HEK293 (cell line): ENCODE data around the gene CALM3.
A peak's percentile ranks its signal among the peaks of the same experiment; 100 is the strongest.

Experiments
- CTCF ChIA-PET: fragments of 350-600 bp; formaldehyde crosslinking; extraction: SDS; loops from one replicate; lab custom pipeline; 2021; ENCODE audit warnings: antibody characterized with exemption; lab: Yijun Ruan, JAX
- POLR2A ChIA-PET: fragments of 300-600 bp; formaldehyde crosslinking; extraction: SDS; loops from one replicate; lab custom pipeline; 2020; ENCODE audit warnings: antibody characterized with exemption, inconsistent platforms; lab: Yijun Ruan, JAX
- H3K27ac ChIP-seq: fragments of 200-500 bp; sonication (Bioruptor generic); 2 replicates; pipeline ENCODE4 v1.5.1; 2014; ENCODE audit warnings: low read depth, low read length, control low read depth, inconsistent platforms; ENCODE audit errors: extremely low read depth
- H3K36me3 ChIP-seq, 2 experiments: fragments of 200-500 bp in 1 of 2; sonication (Bioruptor generic) in 1 of 2; 1 replicate in 1 of 2; 2 replicates in 1 of 2; pipeline ENCODE4 v1.5.1; 2014 to 2017; ENCODE audit warnings: inconsistent platforms in 2 of 2, low read length in 2 of 2; ENCODE audit not compliant: control insufficient read depth in 2 of 2, insufficient read depth in 1 of 2
- H3K4me1 ChIP-seq: fragments of 200-500 bp; sonication (Bioruptor generic); 2 replicates; pipeline ENCODE4 v1.5.1; 2014; ENCODE audit warnings: mild to moderate bottlenecking, low read length, inconsistent platforms; ENCODE audit not compliant: control insufficient read depth, insufficient read depth
- H3K4me3 ChIP-seq: 2 replicates; pipeline ENCODE4 v1.5.1; 2011; ENCODE audit warnings: low read depth, mild to moderate bottlenecking, control low read depth, low read length, moderate library complexity
- H3K9me3 ChIP-seq: fragments of 200-500 bp; sonication (Bioruptor generic); 2 replicates; pipeline ENCODE4 v1.5.1; 2014; ENCODE audit warnings: low read depth, low read length, inconsistent platforms; ENCODE audit not compliant: control insufficient read depth, insufficient read depth
- GLI2 ChIP-seq: fragments of 450-650 bp; formaldehyde crosslinking; IDR thresholded peaks from 2 replicates; pipeline ENCODE4; 2017; ENCODE audit warnings: missing biosample characterization, missing genetic modification characterization, low read depth, borderline replicate concordance
- SCRT2 ChIP-seq: fragments of 450-650 bp; formaldehyde crosslinking; IDR thresholded peaks from 2 replicates; pipeline ENCODE4 v1.5.1; 2016; ENCODE audit warnings: missing biosample characterization, missing genetic modification characterization
- ZNF48 ChIP-seq: fragments of 450-650 bp; formaldehyde crosslinking; IDR thresholded peaks from 2 replicates; pipeline ENCODE4 v1.5.1; 2016; ENCODE audit warnings: missing biosample characterization, missing genetic modification characterization
- ZNF660 ChIP-seq: fragments of 450-650 bp; IDR thresholded peaks from 2 replicates; pipeline ENCODE4 v1.5.1; 2018; ENCODE audit warnings: missing biosample characterization, mild to moderate bottlenecking, missing genetic modification characterization
- ZSCAN16 ChIP-seq: fragments of 450-650 bp; formaldehyde crosslinking; IDR thresholded peaks from 2 replicates; pipeline ENCODE4 v1.5.1; 2016; ENCODE audit warnings: missing biosample characterization, missing genetic modification characterization
- TF ChIP-seq, protein P1 (sequence below): fragments of 450-650 bp; formaldehyde crosslinking; IDR thresholded peaks from 2 replicates; pipeline ENCODE4 v1.5.1; 2016; ENCODE audit warnings: missing biosample characterization, missing genetic modification characterization
- TF ChIP-seq, protein P2 (sequence below): fragments of 450-650 bp; formaldehyde crosslinking; IDR thresholded peaks from 2 replicates; pipeline ENCODE4 v1.5.1; 2016; ENCODE audit warnings: missing biosample characterization, missing genetic modification characterization
- TF ChIP-seq, protein P3 (sequence below): fragments of 450-650 bp; formaldehyde crosslinking; IDR thresholded peaks from 2 replicates; pipeline ENCODE4 v1.5.1; 2017; ENCODE audit warnings: missing biosample characterization, missing genetic modification characterization
- TF ChIP-seq, protein P4 (sequence below): fragments of 450-650 bp; formaldehyde crosslinking; IDR thresholded peaks from 2 replicates; pipeline ENCODE4 v1.5.1; 2017; ENCODE audit warnings: missing biosample characterization, missing genetic modification characterization

The CALM3 gene

DNA sequence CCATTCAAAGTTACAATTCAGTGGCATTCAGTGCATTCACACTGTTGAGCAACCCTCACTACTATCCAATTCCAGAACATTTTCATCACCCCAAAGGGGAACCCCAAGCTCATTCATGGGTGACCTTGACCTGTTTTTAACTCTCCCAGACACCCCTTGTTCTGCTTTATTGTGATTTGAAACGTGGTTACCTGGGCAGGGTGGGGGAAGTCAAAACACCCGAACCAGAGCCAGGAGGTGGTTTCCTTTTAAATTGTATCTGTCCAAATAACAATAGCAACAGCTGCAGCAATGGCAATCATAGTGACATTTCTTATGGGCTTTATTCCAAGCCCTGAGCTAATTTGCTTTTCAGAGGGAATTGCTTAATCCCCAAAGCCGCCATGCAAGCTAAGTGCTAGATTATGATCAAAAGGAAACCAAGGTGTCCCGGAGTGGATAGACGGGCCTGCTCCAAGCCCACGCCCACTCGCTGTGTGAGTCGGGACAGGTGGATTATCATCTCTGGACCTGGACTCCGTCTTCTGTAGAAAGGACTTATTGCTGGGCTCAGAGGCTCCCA is 17.6 kb downstream of the CALM3 start:
- H3K36me3 ChIP-seq = no peaks in the 10 kb centered on the region
- no peak overlapping the region for H3K27ac ChIP-seq
- POLR2A ChIA-PET = interaction anchor here (1.7 kb wide), 1 partner anchor 18 kb away, joined by 5 read pairs; the partner anchor contains the start of gene CALM3
- TF ChIP-seq GLI2 (tag by site-specific recombination) (no peak), ZNF660 (tag by site-specific recombination) (peak; percentile 56; the same call in 1 of the 2 replicates)
- no peaks in the 10 kb centered on the region for H3K4me1 ChIP-seq
- no peaks in the 10 kb centered on the region for H3K9me3 ChIP-seq
- no peak overlapping the region for H3K4me3 ChIP-seq
- CTCF ChIA-PET = interaction anchor here (0.5 to 14.6 kb wide), 5 partner anchors 11 to 881 kb away, joined by 5 to 327 read pairs (median 23); partner anchors contain the start of gene DACT3

DNA sequence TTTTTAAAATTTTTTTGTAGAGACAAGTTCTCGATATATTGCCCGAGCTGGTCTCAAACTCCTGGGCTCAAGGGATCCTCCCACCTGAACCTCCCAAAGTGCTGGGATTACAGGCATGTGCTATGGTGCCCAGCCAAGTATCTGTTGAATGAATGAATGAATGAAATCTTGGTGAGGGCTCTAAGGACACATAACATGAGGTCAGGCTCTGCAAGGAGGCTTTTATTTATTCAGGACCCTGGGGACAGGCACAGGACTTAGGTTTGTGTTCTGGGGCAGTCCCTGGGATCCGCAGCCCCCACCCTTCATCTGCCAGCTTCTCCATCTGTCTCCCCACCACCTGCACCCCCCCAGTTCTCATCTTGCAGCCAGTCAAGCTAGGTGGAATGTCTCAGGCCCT is 19.1 kb downstream of the CALM3 start:
- H3K4me3 ChIP-seq = no peak overlapping the region
- H3K9me3 ChIP-seq = no peaks in the 10 kb centered on the region
- no peaks in the 10 kb centered on the region for H3K36me3 ChIP-seq
- TF ChIP-seq, protein P1, sequence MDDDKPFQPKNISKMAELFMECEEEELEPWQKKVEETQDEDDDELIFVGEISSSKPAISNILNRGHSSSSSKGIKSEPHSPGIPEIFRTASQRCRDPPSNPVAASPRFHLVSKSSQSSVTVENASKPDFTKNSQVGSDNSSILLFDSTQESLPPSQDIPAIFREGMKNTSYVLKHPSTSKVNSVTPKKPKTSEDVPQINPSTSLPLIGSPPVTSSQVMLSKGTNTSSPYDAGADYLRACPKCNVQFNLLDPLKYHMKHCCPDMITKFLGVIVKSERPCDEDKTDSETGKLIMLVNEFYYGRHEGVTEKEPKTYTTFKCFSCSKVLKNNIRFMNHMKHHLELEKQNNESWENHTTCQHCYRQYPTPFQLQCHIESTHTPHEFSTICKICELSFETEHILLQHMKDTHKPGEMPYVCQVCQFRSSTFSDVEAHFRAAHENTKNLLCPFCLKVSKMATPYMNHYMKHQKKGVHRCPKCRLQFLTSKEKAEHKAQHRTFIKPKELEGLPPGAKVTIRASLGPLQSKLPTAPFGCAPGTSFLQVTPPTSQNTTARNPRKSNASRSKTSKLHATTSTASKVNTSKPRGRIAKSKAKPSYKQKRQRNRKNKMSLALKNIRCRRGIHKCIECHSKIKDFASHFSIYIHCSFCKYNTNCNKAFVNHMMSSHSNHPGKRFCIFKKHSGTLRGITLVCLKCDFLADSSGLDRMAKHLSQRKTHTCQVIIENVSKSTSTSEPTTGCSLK (tag by site-specific recombination) = no peak
- 0 out of 2 replicates have a peak, but pooled peaks have one; percentile 13 for TF ChIP-seq SCRT2 (tag by site-specific recombination)
- no peaks in the 10 kb centered on the region for H3K4me1 ChIP-seq
- ChIA-PET CTCF (interaction anchor here (0.6 to 14.6 kb wide), 3 partner anchors 13 to 177 kb away, joined by 4 to 327 read pairs (median 6); partner anchors contain the start of gene DACT3), POLR2A (interaction anchor here (0.6 to 1.7 kb wide), 3 partner anchors 15 to 147 kb away, joined by 3 to 5 read pairs (median 3); partner anchors contain the start of gene CALM3)
- no peak overlapping the region for H3K27ac ChIP-seq

DNA sequence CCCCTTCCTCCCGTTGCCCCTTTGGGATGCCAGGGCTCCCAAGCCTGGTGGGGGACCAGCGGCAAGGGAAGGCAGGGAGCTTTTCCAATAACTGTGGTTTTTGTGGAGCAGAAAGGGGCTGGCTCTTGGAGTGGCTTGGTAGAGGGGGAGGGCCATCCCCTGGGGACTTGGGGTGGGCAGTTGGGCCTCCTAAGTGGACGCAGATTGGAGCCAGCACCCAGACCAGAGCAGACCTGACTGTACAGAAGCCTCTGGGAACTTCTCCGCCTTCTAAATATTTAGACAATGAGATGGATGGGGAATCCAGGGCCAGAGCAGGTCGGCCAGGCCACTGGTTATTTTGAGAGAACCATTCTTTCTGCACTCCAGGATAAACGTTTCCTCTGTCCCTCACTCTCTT is 19.6 kb downstream of the CALM3 start:
- Histone ChIP-seq H3K4me1 (no peaks in the 10 kb centered on the region), H3K36me3 (no peaks in the 10 kb centered on the region), H3K27ac (no peak overlapping the region), H3K9me3 (no peaks in the 10 kb centered on the region), H3K4me3 (no peak overlapping the region)
- ChIA-PET POLR2A (interaction anchor here (1.4 kb wide), 1 partner anchor 15 kb away, joined by 3 read pairs; no protein-coding TSS in a partner anchor), CTCF (interaction anchor here (0.5 to 14.6 kb wide), 5 partner anchors 13 to 184 kb away, joined by 3 to 327 read pairs (median 4); partner anchors contain the start of gene DACT3)
- TF ChIP-seq ZNF48 (tag by site-specific recombination) (no peak), ZSCAN16 (tag by site-specific recombination) (no peak)
- TF ChIP-seq, protein P2, sequence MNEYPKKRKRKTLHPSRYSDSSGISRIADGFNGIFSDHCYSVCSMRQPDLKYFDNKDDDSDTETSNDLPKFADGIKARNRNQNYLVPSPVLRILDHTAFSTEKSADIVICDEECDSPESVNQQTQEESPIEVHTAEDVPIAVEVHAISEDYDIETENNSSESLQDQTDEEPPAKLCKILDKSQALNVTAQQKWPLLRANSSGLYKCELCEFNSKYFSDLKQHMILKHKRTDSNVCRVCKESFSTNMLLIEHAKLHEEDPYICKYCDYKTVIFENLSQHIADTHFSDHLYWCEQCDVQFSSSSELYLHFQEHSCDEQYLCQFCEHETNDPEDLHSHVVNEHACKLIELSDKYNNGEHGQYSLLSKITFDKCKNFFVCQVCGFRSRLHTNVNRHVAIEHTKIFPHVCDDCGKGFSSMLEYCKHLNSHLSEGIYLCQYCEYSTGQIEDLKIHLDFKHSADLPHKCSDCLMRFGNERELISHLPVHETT (tag by site-specific recombination) = no peak
- TF ChIP-seq, protein P3, sequence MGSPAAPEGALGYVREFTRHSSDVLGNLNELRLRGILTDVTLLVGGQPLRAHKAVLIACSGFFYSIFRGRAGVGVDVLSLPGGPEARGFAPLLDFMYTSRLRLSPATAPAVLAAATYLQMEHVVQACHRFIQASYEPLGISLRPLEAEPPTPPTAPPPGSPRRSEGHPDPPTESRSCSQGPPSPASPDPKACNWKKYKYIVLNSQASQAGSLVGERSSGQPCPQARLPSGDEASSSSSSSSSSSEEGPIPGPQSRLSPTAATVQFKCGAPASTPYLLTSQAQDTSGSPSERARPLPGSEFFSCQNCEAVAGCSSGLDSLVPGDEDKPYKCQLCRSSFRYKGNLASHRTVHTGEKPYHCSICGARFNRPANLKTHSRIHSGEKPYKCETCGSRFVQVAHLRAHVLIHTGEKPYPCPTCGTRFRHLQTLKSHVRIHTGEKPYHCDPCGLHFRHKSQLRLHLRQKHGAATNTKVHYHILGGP (tag by site-specific recombination) = no peak

DNA sequence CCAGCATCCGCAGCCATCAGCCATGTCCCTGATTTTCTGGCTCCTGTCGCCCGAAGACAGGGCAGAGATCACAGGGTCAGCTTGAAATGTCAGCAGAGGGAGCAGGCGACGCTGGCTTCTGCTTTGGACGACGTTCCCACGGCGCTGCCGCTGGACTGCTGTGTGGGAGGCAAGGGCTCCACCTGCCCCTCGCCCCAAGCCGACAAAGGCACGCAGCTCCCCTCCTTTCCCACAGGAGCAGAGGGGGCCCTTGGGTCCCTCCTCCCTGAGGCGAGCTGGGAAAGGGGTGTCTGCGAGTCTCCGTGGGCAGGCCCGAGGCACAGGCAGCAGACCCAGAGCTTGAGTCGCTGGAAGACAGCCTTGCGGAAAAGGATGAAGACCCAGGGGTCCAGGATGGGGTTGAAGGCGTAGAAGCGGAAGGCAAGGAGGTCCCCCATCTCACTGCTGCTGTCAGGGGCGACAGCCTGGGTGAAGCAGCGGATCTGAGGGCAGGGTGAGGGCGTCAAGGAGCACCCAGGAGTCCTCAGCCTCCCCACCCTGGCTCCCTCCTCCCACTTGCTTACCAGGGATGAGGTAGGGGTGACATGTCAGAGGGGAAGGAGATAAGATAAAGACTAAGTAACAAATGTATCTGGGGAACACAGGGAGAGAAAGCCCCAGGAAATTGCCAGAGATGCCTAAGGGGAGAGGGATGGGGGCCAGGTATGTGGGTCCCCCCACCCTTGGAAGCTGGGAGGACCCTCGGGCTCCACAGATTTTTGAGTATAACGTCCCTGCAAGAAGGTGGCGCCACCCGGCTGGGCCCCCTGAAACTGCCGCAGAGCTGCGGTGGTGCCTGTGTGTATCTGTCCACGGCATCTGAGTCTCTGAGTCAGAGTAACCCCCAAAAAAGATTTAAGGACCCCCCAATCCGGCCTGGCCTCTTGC is 20.3 kb downstream of the CALM3 start:
- Histone ChIP-seq H3K9me3 (no peaks in the 10 kb centered on the region), H3K27ac (no peak overlapping the region), H3K4me1 (no peaks in the 10 kb centered on the region), H3K36me3 (no peaks in the 10 kb centered on the region), H3K4me3 (no peak overlapping the region)
- ChIA-PET POLR2A (interaction anchor here (0.5 kb wide), 1 partner anchor 224 kb away, joined by 4 read pairs; no protein-coding TSS in a partner anchor), CTCF (interaction anchor here (0.5 to 14.6 kb wide), 9 partner anchors 10 to 1509 kb away, joined by 3 to 327 read pairs (median 4); partner anchors contain the start of gene DACT3)
- TF ChIP-seq, protein P2 (tag by site-specific recombination) = no peak
- TF ChIP-seq, protein P4, sequence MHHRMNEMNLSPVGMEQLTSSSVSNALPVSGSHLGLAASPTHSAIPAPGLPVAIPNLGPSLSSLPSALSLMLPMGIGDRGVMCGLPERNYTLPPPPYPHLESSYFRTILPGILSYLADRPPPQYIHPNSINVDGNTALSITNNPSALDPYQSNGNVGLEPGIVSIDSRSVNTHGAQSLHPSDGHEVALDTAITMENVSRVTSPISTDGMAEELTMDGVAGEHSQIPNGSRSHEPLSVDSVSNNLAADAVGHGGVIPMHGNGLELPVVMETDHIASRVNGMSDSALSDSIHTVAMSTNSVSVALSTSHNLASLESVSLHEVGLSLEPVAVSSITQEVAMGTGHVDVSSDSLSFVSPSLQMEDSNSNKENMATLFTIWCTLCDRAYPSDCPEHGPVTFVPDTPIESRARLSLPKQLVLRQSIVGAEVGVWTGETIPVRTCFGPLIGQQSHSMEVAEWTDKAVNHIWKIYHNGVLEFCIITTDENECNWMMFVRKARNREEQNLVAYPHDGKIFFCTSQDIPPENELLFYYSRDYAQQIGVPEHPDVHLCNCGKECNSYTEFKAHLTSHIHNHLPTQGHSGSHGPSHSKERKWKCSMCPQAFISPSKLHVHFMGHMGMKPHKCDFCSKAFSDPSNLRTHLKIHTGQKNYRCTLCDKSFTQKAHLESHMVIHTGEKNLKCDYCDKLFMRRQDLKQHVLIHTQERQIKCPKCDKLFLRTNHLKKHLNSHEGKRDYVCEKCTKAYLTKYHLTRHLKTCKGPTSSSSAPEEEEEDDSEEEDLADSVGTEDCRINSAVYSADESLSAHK (tag by site-specific recombination) = peak; percentile 81
